HG03342 (cell line): ENCODE results near the gene CAMSAP2.
A peak's percentile ranks its signal among the peaks of the same experiment; 100 is the strongest.

Source experiments
- ATAC-seq: cut with Tn5 transposase; IDR thresholded peaks from one replicate; pipeline ENCODE4 v1.9.1; 2021; ENCODE audit warnings: mild to moderate bottlenecking, moderate library complexity; ENCODE audit not compliant: unreplicated experiment

CAMSAP2 gene

GRCh38 chr1:200895801-200896530, 157.3 kb downstream of the CAMSAP2 start:
- ATAC-seq = peak; percentile 54

- no peak for ATAC-seq
These were observed 158.0 kb downstream of the CAMSAP2 start for GRCh38 chr1:200896531-200897196.

- ATAC-seq = no peak
These were observed 158.6 kb downstream of the CAMSAP2 start for GRCh38 chr1:200897259-200897658.

- ATAC-seq = no peak
These were observed 160.3 kb downstream of the CAMSAP2 start for GRCh38 chr1:200899015-200899386.

- ATAC-seq = no peak
These were observed 160.8 kb downstream of the CAMSAP2 start for GRCh38 chr1:200899451-200899915.

- ATAC-seq = no peak
These were observed 161.5 kb downstream of the CAMSAP2 start for GRCh38 chr1:200899954-200900867.

GRCh38 chr1:200900877-200901276, 162.2 kb downstream of the CAMSAP2 start:
- ATAC-seq = no peak

GRCh38 chr1:200901350-200901749, 162.7 kb downstream of the CAMSAP2 start:
- ATAC-seq = no peak

- no peak for ATAC-seq
These were observed 163.2 kb downstream of the CAMSAP2 start for GRCh38 chr1:200901796-200902444.

GRCh38 chr1:200903793-200904192, 165.1 kb downstream of the CAMSAP2 start:
- ATAC-seq = no peak

GRCh38 chr1:200904772-200905171, 166.1 kb downstream of the CAMSAP2 start:
- no peak for ATAC-seq

- peak; percentile 32 for ATAC-seq
These were observed 166.8 kb downstream of the CAMSAP2 start for GRCh38 chr1:200905411-200906052.

- ATAC-seq = no peak
These were observed 167.8 kb downstream of the CAMSAP2 start for GRCh38 chr1:200906491-200906890.

GRCh38 chr1:200907611-200908097, 169.0 kb downstream of the CAMSAP2 start:
- ATAC-seq = peak; percentile 77

GRCh38 chr1:200908191-200908868, 169.6 kb downstream of the CAMSAP2 start:
- ATAC-seq = no peak

- ATAC-seq = no peak
These were observed 170.4 kb downstream of the CAMSAP2 start for GRCh38 chr1:200909071-200909470.

- peak; percentile 40 for ATAC-seq
These were observed 171.1 kb downstream of the CAMSAP2 start for GRCh38 chr1:200909757-200910239.
